MM.1S (cell line): Measurements from ENCODE around the gene KIF24.

Source experiments
- DNase-seq: peaks from one replicate; pipeline ENCODE4 v3.0.0-alpha.2; 2015
- H2AFZ ChIP-seq: fragments of 300-600 bp; sonication (generic); 2 replicates; pipeline ENCODE4 v1.6.0; 2016; ENCODE audit warnings: antibody characterized with exemption, low read length
- H3F3A ChIP-seq: fragments of 300-600 bp; sonication (generic); 2 replicates; pipeline ENCODE4 v1.6.1; 2016; ENCODE audit warnings: mild to moderate bottlenecking, antibody characterized with exemption, low read length, moderate library complexity, mixed read lengths; ENCODE audit not compliant: insufficient read depth
- H3K27ac ChIP-seq: fragments of 300-600 bp; sonication (generic); 2 replicates; pipeline ENCODE4 v1.5.1; 2016; ENCODE audit warnings: mild to moderate bottlenecking, low read length
- H3K27me3 ChIP-seq: fragments of 300-600 bp; sonication (generic); replicated peaks from 2 replicates; pipeline ENCODE4 v1.6.0; 2016; ENCODE audit warnings: low read length; ENCODE audit not compliant: insufficient read depth
- H3K36me3 ChIP-seq: fragments of 300-600 bp; sonication (generic); replicated peaks from 2 replicates; pipeline ENCODE4 v1.6.1; 2016; ENCODE audit warnings: mild to moderate bottlenecking, low read length, mixed read lengths; ENCODE audit not compliant: insufficient read depth
- H3K4me1 ChIP-seq: fragments of 300-600 bp; sonication (generic); 2 replicates; pipeline ENCODE4 v1.6.1; 2016; ENCODE audit warnings: low read length, mixed read lengths
- H3K4me2 ChIP-seq: fragments of 300-600 bp; sonication (generic); 2 replicates; pipeline ENCODE4 v1.6.0; 2016; ENCODE audit warnings: low read depth, low read length
- H3K4me3 ChIP-seq: fragments of 300-600 bp; sonication (generic); 2 replicates; pipeline ENCODE4 v1.5.1; 2016; ENCODE audit warnings: low read length, mixed read lengths
- H3K79me2 ChIP-seq: fragments of 300-600 bp; sonication (generic); 2 replicates; pipeline ENCODE4 v1.6.1; 2016; ENCODE audit warnings: mixed run types, low read length, mixed read lengths
- H3K9ac ChIP-seq: fragments of 300-600 bp; sonication (generic); 2 replicates; pipeline ENCODE4 v1.6.1; 2016; ENCODE audit warnings: low read length, mixed read lengths
- H3K9me2 ChIP-seq: fragments of 300-600 bp; sonication (generic); replicated peaks from 2 replicates; pipeline ENCODE4 v1.6.1; 2016; ENCODE audit warnings: mild to moderate bottlenecking, low read length, mixed read lengths; ENCODE audit not compliant: insufficient read depth
- H3K9me3 ChIP-seq: fragments of 300-600 bp; sonication (generic); replicated peaks from 2 replicates; pipeline ENCODE4 v1.6.1; 2016; ENCODE audit warnings: mild to moderate bottlenecking, low read length, mixed read lengths; ENCODE audit not compliant: insufficient read depth
- H4K20me1 ChIP-seq: fragments of 300-600 bp; sonication (generic); 2 replicates; pipeline ENCODE4 v1.6.1; 2016; ENCODE audit warnings: mild to moderate bottlenecking, low read length, moderate library complexity, mixed read lengths; ENCODE audit not compliant: insufficient read depth
- EZH2 ChIP-seq: fragments of 300-600 bp; sonication (generic); optimal IDR thresholded peaks from 2 replicates; pipeline ENCODE3; 2017; ENCODE audit warnings: low read depth, mild to moderate bottlenecking, antibody characterized with exemption, low read length, mixed read lengths
- EZH2phosphoT487 ChIP-seq: fragments of 300-600 bp; sonication (generic); IDR thresholded peaks from 2 replicates; pipeline ENCODE4 v1.6.1; 2018; ENCODE audit warnings: antibody characterized with exemption, low read length
- TF ChIP-seq, protein P1 (sequence below): fragments of 300-600 bp; sonication (generic); IDR thresholded peaks from 2 replicates; pipeline ENCODE4 v1.5.1; 2016; ENCODE audit warnings: antibody characterized with exemption, low read length, mixed read lengths

KIF24 gene

DNA sequence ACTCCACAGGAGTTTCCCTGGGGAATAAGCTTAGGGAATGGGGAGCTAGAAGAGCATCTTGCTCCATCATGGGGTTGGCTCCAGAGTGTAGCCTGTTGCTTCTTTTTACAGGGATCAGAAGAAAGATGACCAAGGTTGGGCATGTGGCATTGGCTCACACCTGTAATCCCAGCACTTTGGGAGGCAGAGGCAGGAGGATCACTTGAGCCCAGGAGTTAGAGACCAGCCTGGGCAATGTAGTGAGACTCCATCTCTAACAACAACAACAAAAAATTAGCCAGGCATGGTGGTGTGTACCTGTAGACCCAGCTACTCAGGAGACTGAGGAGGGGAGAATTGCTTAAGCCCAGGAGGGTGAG lies 18.7 kb upstream of the KIF24 start:
- Histone ChIP-seq H3K4me3 (no peak overlapping the region), H3K4me1 (no peaks in the 10 kb centered on the region), H3K27ac (no peak overlapping the region), H3K9ac (no peak overlapping the region), H3K79me2 (no peaks in the 10 kb centered on the region), H3K27me3 (no peaks in the 10 kb centered on the region), H3F3A (no peaks in the 10 kb centered on the region), H3K4me2 (no peak overlapping the region), H2AFZ (no peak overlapping the region), H3K9me3 (no peaks in the 10 kb centered on the region), H3K9me2 (no peaks in the 10 kb centered on the region), H3K36me3 (no peaks in the 10 kb centered on the region), H4K20me1 (no peaks in the 10 kb centered on the region)
- no peak for DNase-seq
- TF ChIP-seq EZH2phosphoT487 (no peak), EZH2 (no peak)
- TF ChIP-seq, protein P1, sequence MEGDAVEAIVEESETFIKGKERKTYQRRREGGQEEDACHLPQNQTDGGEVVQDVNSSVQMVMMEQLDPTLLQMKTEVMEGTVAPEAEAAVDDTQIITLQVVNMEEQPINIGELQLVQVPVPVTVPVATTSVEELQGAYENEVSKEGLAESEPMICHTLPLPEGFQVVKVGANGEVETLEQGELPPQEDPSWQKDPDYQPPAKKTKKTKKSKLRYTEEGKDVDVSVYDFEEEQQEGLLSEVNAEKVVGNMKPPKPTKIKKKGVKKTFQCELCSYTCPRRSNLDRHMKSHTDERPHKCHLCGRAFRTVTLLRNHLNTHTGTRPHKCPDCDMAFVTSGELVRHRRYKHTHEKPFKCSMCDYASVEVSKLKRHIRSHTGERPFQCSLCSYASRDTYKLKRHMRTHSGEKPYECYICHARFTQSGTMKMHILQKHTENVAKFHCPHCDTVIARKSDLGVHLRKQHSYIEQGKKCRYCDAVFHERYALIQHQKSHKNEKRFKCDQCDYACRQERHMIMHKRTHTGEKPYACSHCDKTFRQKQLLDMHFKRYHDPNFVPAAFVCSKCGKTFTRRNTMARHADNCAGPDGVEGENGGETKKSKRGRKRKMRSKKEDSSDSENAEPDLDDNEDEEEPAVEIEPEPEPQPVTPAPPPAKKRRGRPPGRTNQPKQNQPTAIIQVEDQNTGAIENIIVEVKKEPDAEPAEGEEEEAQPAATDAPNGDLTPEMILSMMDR, result no peak

DNA sequence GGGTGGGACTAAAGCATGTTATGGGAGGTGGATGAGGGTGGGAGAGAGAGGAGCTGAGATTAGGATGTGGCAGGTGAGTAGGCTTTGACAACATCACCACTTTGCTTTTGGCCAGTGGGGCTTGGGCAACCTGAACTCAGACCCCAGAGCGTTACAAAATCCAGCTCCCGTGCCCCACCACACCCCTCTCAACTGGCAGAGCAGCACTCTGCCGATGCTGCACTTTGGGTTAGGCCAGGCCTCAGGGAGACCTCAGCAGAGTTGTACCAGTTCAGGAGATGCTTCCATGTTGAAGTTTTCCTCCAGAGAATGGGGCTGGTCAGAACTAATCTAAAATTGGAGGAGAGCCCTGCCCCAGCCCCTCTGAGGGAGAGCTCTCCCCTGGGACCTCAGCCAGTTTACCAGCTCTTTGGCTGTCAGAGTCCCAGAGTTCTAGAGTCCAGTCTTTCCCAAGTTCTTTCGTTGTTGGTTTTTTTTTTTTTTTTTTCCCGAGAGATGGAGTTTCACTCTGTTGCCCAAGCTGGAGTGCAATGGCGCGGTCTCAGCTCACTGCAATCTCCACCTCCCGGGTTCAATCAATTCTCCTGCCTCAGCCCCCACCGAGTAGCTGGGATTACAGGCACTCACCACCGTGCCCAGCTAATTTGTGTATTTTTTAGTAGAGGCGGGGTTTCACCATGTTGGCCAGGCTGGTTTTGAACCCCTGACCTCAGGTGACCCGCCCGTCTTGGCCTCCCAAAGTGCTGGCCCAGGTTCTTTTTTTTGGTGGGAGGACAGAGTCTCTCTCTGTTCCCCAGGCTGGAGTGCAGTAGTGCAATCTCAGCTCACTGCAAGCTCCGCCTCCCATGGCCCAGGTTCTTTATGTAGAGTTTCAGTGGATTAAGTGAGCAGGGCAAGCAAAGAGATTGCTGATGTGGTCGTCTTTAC lies 18.1 kb upstream of the KIF24 start:
- Histone ChIP-seq H3K79me2 (no peaks in the 10 kb centered on the region), H3K4me2 (no peak overlapping the region), H3K27ac (no peak overlapping the region), H4K20me1 (no peaks in the 10 kb centered on the region), H3K36me3 (no peaks in the 10 kb centered on the region), H3K4me1 (no peaks in the 10 kb centered on the region), H3K9ac (no peak overlapping the region), H3K27me3 (no peaks in the 10 kb centered on the region), H3K4me3 (no peak overlapping the region), H3F3A (no peaks in the 10 kb centered on the region), H3K9me3 (no peaks in the 10 kb centered on the region), H2AFZ (no peak overlapping the region), H3K9me2 (no peaks in the 10 kb centered on the region)
- TF ChIP-seq EZH2phosphoT487 (no peak), EZH2 (no peak)
- TF ChIP-seq, protein P1, result no peak
- no peak for DNase-seq

DNA sequence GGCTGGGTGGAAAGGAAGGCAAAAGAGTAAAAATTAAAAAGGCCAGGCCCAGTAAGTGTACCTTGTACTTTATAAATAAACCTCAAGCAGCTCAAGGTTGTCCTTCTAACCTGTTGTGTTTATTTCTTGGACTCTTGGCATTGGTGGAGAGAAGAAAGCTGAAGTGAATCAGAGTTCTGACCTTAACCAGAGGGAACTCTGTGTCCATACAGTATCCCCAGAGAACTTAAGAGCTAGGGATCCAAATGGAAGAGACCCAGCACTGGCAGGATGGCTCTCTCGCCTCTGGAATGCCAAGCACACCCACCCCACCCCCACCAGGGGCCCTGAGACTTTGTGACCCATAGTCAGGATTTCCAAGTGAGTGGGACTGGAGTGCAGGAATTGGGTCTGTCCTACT lies 14.5 kb upstream of the KIF24 start:
- H3F3A ChIP-seq, result no peaks in the 10 kb centered on the region
- no peaks in the 10 kb centered on the region; the same call in 1 of the 2 replicates for H3K36me3 ChIP-seq
- H3K9ac ChIP-seq, result no peak overlapping the region
- no peak overlapping the region for H3K4me2 ChIP-seq
- no peaks in the 10 kb centered on the region for H3K27me3 ChIP-seq
- no peak overlapping the region for H2AFZ ChIP-seq
- H3K4me1 ChIP-seq, result no peaks in the 10 kb centered on the region
- H4K20me1 ChIP-seq, result no peaks in the 10 kb centered on the region
- no peak overlapping the region for H3K27ac ChIP-seq
- H3K79me2 ChIP-seq, result no peaks in the 10 kb centered on the region
- no peak for DNase-seq
- TF ChIP-seq EZH2phosphoT487 (no peak), EZH2 (no peak)
- TF ChIP-seq, protein P1, result no peak
- H3K9me3 ChIP-seq, result no peaks in the 10 kb centered on the region
- no peaks in the 10 kb centered on the region for H3K9me2 ChIP-seq
- no peak overlapping the region for H3K4me3 ChIP-seq
